GM18867 (cell line): ENCODE results near the gene GRM7.

Experiments
- ATAC-seq: cut with Tn5 transposase; IDR thresholded peaks from one replicate; pipeline ENCODE4 v1.9.1; 2021; ENCODE audit warnings: mild to moderate bottlenecking, moderate library complexity; ENCODE audit not compliant: unreplicated experiment

The GRM7 gene

GRCh38 chr3:7697548-7697947 is 836.6 kb downstream of the GRM7 start:
- ATAC-seq: no peak

GRCh38 chr3:7700539-7700938 is 839.6 kb downstream of the GRM7 start:
- ATAC-seq: no peak

GRCh38 chr3:7700977-7701376 is 840.1 kb downstream of the GRM7 start:
- no peak for ATAC-seq

GRCh38 chr3:7707187-7707586 is 846.3 kb downstream of the GRM7 start:
- ATAC-seq: no peak

GRCh38 chr3:7709376-7710082 is 848.6 kb downstream of the GRM7 start:
- ATAC-seq: no peak

- no peak for ATAC-seq
Measured at GRCh38 chr3:7710284-7710683, 849.4 kb downstream of the GRM7 start.

GRCh38 chr3:7713724-7714123 is 852.8 kb downstream of the GRM7 start:
- no peak for ATAC-seq

- ATAC-seq: no peak
Measured at GRCh38 chr3:7720649-7721297, 859.9 kb downstream of the GRM7 start.

GRCh38 chr3:7721869-7722268 is 861.0 kb downstream of the GRM7 start:
- ATAC-seq: no peak

GRCh38 chr3:7728566-7729519 is 867.9 kb downstream of the GRM7 start:
- ATAC-seq: peak; percentile 61

GRCh38 chr3:7733933-7734332 is 873.0 kb downstream of the GRM7 start:
- ATAC-seq: no peak

GRCh38 chr3:7734456-7734855 is 873.5 kb downstream of the GRM7 start:
- ATAC-seq: no peak

- ATAC-seq: no peak
Measured at GRCh38 chr3:7737263-7737662, 876.3 kb downstream of the GRM7 start.

- no peak for ATAC-seq
Measured at GRCh38 chr3:7739754-7740153, 878.8 kb downstream of the GRM7 start.

GRCh38 chr3:7740458-7740857 is 879.5 kb downstream of the GRM7 start:
- no peak for ATAC-seq

- ATAC-seq: no peak
Measured at GRCh38 chr3:7744850-7745249, 883.9 kb downstream of the GRM7 start.

- ATAC-seq: no peak
Measured at GRCh38 chr3:7745711-7746110, 884.8 kb downstream of the GRM7 start.

- no peak for ATAC-seq
Measured at GRCh38 chr3:7749931-7750695, 889.2 kb downstream of the GRM7 start.

- ATAC-seq: no peak
Measured at GRCh38 chr3:7752005-7752404, 891.1 kb downstream of the GRM7 start.

- no peak for ATAC-seq
Measured at GRCh38 chr3:7754653-7755441, 893.9 kb downstream of the GRM7 start.
